CD4-positive, alpha-beta T cell treated with Interleukin-10 for 1 hour (primary cell): Measurements from ENCODE around the gene PRTFDC1.

Experiments used
- DNase-seq: peaks from one replicate; pipeline ENCODE4 v3.0.0-alpha.2; 2020

The PRTFDC1 gene

DNA sequence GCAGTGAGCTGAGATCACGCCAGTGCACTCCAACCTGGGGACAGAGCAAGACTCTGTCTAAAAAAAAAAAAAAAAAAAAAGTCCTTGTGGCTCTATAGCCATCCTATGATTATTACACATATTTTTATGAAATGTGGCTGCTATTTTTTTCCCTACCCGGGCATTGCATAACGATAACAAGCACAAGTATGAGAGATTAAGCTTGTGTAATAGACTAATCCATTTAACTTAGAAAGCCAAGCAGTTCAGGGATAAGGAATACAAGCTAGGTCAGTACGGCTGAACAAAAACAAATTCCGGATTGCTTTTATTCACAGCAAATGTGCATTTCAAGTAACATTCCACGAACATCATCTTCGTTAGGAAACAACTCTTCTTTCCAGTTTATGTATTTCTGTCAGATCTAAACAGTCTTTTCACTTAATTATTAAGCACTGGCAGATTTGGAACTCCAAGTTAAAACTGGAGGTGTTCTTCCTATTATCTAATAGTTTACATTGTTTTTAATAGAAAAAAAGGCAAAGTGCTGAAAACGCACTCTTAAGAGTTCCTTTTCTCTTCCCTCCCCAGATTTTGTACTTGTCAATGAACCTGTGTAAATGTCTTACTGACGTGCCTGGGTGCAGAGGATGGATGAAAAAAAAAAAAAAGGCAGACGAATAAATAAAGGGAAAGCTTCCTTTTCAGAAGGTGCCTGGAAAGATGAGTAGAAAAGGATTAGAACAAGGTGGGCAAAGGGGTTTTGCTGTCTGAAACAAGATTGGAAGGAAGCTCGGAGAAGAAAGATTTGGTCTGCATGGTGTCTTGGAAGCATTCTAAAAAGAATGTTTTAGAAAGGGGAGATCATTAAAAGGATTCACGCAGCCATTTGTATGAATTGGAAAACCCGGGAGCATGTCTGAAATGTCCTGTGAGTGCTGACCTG lies 81.1 kb downstream of the PRTFDC1 start:
- no peak for DNase-seq

- no peak for DNase-seq
Measured at GRCh38 chr10:24869354-24870015, 82.9 kb downstream of the PRTFDC1 start.

- DNase-seq = no peak
Measured at GRCh38 chr10:24866604-24867583, 85.5 kb downstream of the PRTFDC1 start.

GRCh38 chr10:24865783-24866182 lies 86.6 kb downstream of the PRTFDC1 start:
- DNase-seq = no peak

DNA sequence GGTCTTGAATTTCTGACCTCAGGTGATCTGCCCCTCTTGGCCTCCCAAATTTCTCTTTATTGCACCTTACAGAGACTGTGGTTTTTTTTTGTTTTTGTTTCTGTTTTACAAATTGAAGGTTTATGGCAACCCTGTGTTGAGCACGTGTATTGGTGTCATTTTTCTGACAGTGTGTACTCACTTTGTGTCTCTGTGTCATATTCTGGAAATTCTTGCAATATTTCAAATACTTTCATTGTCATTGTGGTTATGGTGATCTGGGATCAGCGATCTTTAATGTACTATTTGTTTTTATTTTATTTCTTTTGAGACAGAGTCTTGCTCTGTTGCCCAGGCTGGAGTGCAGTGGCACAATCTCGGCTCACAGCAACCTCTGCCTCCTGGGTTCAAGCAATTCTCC lies 89.8 kb downstream of the PRTFDC1 start:
- DNase-seq = no peak

DNA sequence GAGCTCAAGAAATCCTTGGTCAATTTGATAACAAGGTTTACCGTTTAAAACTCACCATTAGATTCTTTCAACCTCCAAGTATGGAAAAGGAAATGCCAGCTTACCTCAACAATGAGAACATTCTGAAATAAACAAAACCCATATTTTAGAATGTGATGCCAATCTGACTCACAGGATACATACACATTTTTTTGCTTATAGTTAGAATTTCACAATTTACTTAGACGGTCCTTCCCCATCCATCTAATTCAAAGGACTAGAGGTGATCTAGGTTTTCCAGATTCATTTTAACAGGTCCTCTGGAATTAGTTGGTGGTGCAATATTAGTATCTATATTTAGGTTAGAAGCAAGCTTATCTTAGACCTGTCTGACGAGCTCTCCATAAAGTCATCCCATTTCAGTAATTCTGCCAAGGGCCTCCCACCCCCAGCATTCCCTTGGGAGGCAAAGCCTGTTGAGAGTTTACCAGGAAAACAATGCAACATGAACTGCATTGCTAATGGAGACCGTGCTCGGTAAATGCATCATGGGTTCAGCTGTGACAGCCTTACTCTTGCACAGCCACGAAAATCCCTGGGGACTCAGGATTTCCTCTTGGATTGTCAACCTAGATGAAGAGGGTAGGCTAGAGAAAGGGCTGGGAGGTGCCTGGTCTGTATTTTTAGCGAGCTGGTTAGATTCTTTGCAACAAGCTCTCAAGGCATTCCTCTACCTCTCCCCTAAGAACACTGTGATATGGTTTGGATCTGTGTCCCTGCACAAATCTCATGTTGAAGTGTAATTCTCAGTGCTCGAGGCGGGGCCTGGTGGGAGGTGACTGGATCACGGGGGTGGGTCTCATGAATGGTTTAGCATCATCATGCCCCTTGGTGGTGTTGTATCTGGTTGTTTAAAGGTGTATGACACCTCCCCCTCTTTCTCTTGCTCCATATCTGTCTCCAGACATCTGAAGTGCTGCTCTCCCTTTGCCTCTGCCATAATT lies 93.8 kb downstream of the PRTFDC1 start:
- no peak for DNase-seq

- DNase-seq = no peak
Measured at GRCh38 chr10:24857031-24857725, 95.2 kb downstream of the PRTFDC1 start.

DNA sequence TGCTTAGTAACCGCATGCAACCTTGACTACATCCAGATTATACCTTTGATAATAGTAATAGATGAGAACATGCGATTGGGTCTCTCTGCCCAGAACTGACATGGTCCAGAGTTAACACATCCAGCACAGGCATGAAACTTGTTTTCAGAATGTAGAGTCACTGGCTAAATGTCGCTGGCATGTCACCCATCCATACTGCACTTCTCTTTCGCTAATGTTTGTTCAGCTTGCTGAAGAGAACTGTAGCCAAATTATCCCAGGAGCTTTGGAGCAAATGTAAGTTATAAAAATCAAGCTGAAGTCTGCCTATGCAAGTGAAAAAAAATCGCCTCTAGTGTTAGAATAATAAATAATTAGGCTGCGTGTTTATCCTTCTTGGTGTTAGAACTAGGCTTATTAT lies 98.2 kb downstream of the PRTFDC1 start:
- DNase-seq = no peak

DNA sequence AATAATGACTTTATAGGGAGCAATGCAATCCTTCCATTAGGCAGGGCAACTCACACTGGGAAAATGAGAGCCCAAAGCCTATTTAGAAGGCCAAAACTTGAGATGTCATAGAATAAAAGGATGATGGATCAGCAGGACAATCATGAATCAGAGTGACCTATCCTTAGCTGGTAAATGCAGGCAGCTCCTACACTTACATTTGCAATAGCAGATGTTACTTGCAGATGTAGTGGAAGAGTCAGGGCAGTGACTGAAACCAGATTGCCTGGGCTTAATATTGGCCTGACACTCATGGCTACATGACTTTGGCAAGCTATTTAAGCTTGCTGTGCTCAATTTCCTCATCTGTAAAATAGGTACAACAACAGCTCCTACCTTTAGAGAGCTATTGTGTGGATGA lies 98.7 kb downstream of the PRTFDC1 start:
- no peak for DNase-seq

GRCh38 chr10:24851629-24852028 lies 100.8 kb downstream of the PRTFDC1 start:
- DNase-seq = no peak

GRCh38 chr10:24850727-24851296 lies 101.6 kb downstream of the PRTFDC1 start:
- no peak for DNase-seq

DNA sequence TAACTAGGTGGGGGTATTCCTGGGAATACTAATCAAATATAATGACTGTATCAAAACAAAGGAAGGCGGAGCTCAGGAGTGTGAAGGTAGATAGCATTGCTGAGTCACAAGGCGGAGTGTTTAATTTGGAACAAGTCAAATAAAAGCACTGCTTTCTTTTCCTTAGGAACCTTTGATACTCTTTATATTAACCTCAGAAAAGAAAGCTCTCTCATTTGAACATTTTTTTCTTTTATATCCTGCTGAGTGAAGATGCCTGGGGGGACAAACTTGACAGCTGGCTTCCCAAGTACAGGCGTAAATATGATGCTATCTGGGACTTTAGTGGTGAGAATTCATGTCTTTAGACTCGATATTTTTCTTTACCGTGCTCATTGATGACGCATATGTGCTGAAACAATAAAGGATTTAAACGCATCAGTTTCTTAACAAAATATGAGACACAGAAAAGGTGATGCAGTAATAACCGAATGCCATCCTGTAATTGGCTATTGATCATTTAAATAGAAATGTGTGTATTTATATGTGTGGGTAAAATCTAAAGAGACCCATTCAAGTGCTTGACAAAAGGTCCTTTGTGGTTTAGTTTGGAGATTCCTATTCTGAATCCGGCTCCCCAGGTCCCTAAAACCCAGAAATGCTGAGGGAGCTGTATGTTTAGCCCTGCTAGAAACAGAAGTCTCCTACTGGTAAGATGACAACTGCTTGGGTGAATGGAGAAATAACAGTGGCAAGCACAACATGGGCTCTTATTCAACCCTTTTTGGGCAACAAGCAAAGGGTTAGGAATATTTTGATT lies 102.7 kb downstream of the PRTFDC1 start:
- DNase-seq = no peak

DNA sequence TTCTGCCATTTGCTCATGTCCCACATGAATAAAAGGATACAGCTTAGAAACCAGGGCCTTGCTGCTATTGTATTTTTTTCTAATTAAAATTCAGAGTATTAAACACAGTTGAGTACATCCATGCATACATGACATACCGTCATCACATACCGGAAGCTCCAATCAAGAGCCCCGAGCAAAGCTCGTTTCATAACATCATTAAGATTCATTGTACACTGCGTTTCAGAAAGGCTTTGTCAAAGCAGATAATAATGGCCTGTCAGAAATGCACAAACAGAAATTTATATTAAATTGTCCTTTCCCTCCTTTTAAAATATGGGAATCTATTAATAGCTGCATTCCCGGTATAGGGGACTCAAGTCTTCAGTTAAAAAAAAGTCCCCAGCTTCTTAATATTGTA lies 103.4 kb downstream of the PRTFDC1 start:
- no peak for DNase-seq

- no peak for DNase-seq
Measured at GRCh38 chr10:24848195-24848594, 104.2 kb downstream of the PRTFDC1 start.

- DNase-seq = no peak
Measured at GRCh38 chr10:24847112-24848070, 105.0 kb downstream of the PRTFDC1 start.

DNA sequence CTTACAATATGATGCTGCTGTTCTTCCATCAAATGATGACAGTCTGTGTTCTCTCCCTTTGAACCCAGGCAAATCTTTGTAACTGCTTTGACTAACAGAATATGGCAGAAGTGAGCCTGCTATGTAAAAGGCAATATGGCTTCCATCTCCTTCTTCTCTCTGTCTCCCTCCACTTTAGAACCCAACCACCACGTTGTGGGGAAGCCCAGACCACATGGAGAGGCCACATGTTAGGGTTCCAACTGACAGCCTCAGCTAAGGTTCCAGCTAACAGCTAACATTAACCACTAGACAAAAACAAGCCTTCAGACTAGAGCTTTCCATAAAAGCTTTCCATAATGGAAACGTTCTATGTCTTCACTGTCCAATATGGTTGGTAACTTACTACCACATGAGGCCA lies 107.7 kb downstream of the PRTFDC1 start:
- DNase-seq = no peak

DNA sequence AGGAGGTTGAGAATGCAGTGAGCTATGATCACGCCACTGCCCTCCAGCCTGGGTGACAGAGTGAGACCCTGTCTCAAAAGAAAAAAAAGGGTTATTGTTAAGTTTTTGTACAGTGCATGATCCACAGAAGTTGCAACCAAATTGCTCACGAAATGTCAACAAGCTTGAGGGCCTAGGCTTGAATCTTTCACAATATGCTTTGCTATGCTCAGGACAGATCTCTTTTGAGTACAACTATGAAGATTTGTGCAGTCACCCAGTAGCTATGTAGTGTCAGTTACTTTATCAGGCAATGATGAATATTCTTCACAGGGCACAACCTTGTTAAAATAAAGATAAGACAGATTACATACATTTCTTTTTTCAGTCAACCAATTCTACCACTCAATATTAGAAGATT lies 109.2 kb downstream of the PRTFDC1 start:
- no peak for DNase-seq

DNA sequence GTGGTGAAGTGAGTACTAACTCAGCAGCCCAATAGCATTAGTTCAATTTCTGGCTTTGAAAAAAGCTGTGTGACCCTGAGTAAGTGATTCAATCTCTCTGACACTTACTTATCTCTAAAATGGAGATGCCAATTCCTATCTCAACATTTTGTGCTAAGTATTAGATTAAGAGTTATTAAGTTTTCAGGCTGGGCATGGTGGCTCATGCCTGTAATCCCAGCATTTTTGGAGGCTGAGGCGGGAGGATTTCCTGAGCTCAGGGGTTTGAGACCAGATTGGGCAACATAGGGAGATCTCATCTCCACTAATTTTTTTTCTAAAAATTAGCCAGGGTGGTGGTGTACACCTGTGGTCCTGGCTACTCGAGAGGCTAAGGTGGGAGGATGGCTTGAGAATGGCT lies 109.5 kb downstream of the PRTFDC1 start:
- DNase-seq = no peak

GRCh38 chr10:24841530-24841929 lies 110.9 kb downstream of the PRTFDC1 start:
- no peak for DNase-seq
